GM12878 (cell line): Measurements from ENCODE around the gene CREB3L4. TPM values are rescaled to one million over a fixed set of nuclear protein-coding genes. Genes with fewer than 3 reads are reported as not detected.

Source experiments
- ATF7 ChIP-seq: fragments of 450-650 bp; IDR thresholded peaks from 2 replicates; pipeline ENCODE4 v1.6.1; 2016; ENCODE audit warnings: low read depth, mild to moderate bottlenecking
- CBFB ChIP-seq: IDR thresholded peaks from 2 replicates; pipeline ENCODE4 v1.6.1; 2016; ENCODE audit warnings: antibody characterized with exemption, low read depth
- CEBPB ChIP-seq, 2 experiments: fragments of 150-350 bp in 1 of 2; IDR thresholded peaks; 2 replicates each; pipeline ENCODE4 v1.6.1; 2012 to 2014; ENCODE audit warnings: low read depth in 2 of 2, low read length in 2 of 2, borderline replicate concordance in 1 of 2, inconsistent platforms in 1 of 2
- EED ChIP-seq: sonication (generic); IDR thresholded peaks from 2 replicates; pipeline ENCODE4 v1.6.1; 2016; ENCODE audit warnings: antibody characterized with exemption, low read depth
- ETV6 ChIP-seq, 2 experiments: fragments of 450-650 bp in 1 of 2; IDR thresholded peaks in 1 of 2; conservative IDR thresholded peaks in 1 of 2; 2 replicates each; pipeline ENCODE4 v1.6.1; 2014; ENCODE audit warnings: antibody characterized with exemption in 1 of 2, borderline replicate concordance in 1 of 2, low read depth in 1 of 2, mild to moderate bottlenecking in 1 of 2, moderate library complexity in 1 of 2
- FOS ChIP-seq: IDR thresholded peaks from 3 replicates; pipeline ENCODE4 v1.6.1; 2011; ENCODE audit warnings: borderline replicate concordance; ENCODE audit not compliant: insufficient read length; ENCODE audit errors: extremely low read depth
- IKZF1 ChIP-seq: fragments of 450-650 bp; conservative IDR thresholded peaks from 2 replicates; pipeline ENCODE4 v1.6.1; 2017; ENCODE audit warnings: antibody characterized with exemption, mild to moderate bottlenecking
- KLF5 ChIP-seq: fragments of 450-650 bp; IDR thresholded peaks from 2 replicates; pipeline ENCODE4 v1.6.1; 2014; ENCODE audit warnings: mild to moderate bottlenecking; ENCODE audit not compliant: partially characterized antibody
- LARP7 ChIP-seq: fragments of 450-650 bp; IDR thresholded peaks from 2 replicates; pipeline ENCODE4 v1.6.1; 2017; ENCODE audit warnings: mild to moderate bottlenecking
- MEF2B ChIP-seq: fragments of 450-650 bp; IDR thresholded peaks from 2 replicates; pipeline ENCODE4 v1.6.1; 2018; ENCODE audit warnings: mild to moderate bottlenecking, moderate library complexity; ENCODE audit not compliant: partially characterized antibody, poor library complexity, severe bottlenecking
- MTA2 ChIP-seq: fragments of 450-650 bp; IDR thresholded peaks from 2 replicates; pipeline ENCODE4 v1.6.1; 2016; ENCODE audit warnings: low read depth, mild to moderate bottlenecking, moderate library complexity
- NBN ChIP-seq: fragments of 450-650 bp; IDR thresholded peaks from 2 replicates; pipeline ENCODE4 v1.6.1; 2016
- POLR2A ChIP-seq: IDR thresholded peaks from 2 replicates; pipeline ENCODE4 v1.6.1; 2011; ENCODE audit warnings: low read depth, mild to moderate bottlenecking, low read length
- POLR2AphosphoS5 ChIP-seq: IDR thresholded peaks from 2 replicates; pipeline ENCODE4 v1.6.1; 2011; ENCODE audit warnings: mild to moderate bottlenecking, low read length, inconsistent platforms
- RAD51 ChIP-seq: fragments of 450-650 bp; IDR thresholded peaks from 2 replicates; pipeline ENCODE4 v1.6.1; 2016; ENCODE audit warnings: moderate library complexity, mild to moderate bottlenecking, inconsistent platforms
- RUNX3 ChIP-seq: IDR thresholded peaks from 2 replicates; pipeline ENCODE4 v1.6.1; 2012; ENCODE audit warnings: low read length, inconsistent platforms
- SMAD5 ChIP-seq: IDR thresholded peaks from 2 replicates; pipeline ENCODE4 v1.6.1; 2016; ENCODE audit warnings: antibody characterized with exemption, low read depth
- SMARCA5 ChIP-seq: fragments of 450-650 bp; IDR thresholded peaks from 2 replicates; pipeline ENCODE4 v1.6.1; 2017; ENCODE audit warnings: mild to moderate bottlenecking
- SREBF1 ChIP-seq: IDR thresholded peaks from 2 replicates; pipeline ENCODE4 v1.6.1; 2012; ENCODE audit warnings: mild to moderate bottlenecking, low read length
- SREBF2 ChIP-seq: IDR thresholded peaks from 2 replicates; pipeline ENCODE4 v1.6.1; 2012; ENCODE audit warnings: mild to moderate bottlenecking, low read length
- STAT1 ChIP-seq: fragments of 450-650 bp; conservative IDR thresholded peaks from 2 replicates; pipeline ENCODE4 v1.6.1; 2014; ENCODE audit warnings: antibody characterized with exemption, mild to moderate bottlenecking
- TARDBP ChIP-seq: IDR thresholded peaks from 2 replicates; pipeline ENCODE4 v1.6.1; 2016; ENCODE audit warnings: borderline replicate concordance
- TCF3 ChIP-seq: IDR thresholded peaks from 2 replicates; pipeline ENCODE4 v1.6.1; 2012; ENCODE audit warnings: low read depth, mild to moderate bottlenecking, low read length, borderline replicate concordance; ENCODE audit not compliant: insufficient read depth
- polyA plus RNA-seq, 11 experiments: library from polyadenylated mRNA; depleted of rRNA in 4 of 11; unstranded in 6 of 11; stranded (reverse) in 5 of 11; fragments of >200 nt; fragmentation: Nextera tagmentation in 4 of 11; fragmentation: Illumina TruSeq in 1 of 11; extraction: Ambion mirVana in 4 of 11; extraction: Trizol in 1 of 11; gene quantifications; 1 replicate in 1 of 11; 2 replicates in 10 of 11; pipeline versions ENCODE4 v1.2.1 to v1.2.3, GENCODE V29; 2011 to 2016; ENCODE audit warnings: inconsistent platforms in 2 of 11, missing spikeins in 2 of 11, low read depth in 1 of 11
- total RNA-seq, 4 experiments: library from RNA; depleted of rRNA in 3 of 4; stranded (reverse); fragments of >200 nt in 3 of 4; fragmentation: Illumina TruSeq in 1 of 4; extraction: Trizol in 1 of 4; gene quantifications; 2 replicates each; pipeline versions ENCODE4 v1.2.1 to v1.2.3, GENCODE V29; 2013 to 2021
- TF ChIP-seq, protein P1 (sequence below): fragments of 450-650 bp; IDR thresholded peaks from 2 replicates; pipeline ENCODE4 v1.6.1; 2017; ENCODE audit warnings: mild to moderate bottlenecking
- TF ChIP-seq, protein P2 (sequence below): fragments of 450-650 bp; IDR thresholded peaks from 2 replicates; pipeline ENCODE4 v1.6.1; 2016; ENCODE audit warnings: mild to moderate bottlenecking
- TF ChIP-seq, protein P3 (sequence below): fragments of 450-650 bp; conservative IDR thresholded peaks from 2 replicates; pipeline ENCODE4 v1.6.1; 2017; ENCODE audit warnings: mild to moderate bottlenecking, moderate library complexity
- TF ChIP-seq, protein P4 (sequence below): fragments of 450-650 bp; IDR thresholded peaks from 2 replicates; pipeline ENCODE4 v1.6.1; 2014; ENCODE audit warnings: mild to moderate bottlenecking

The CREB3L4 gene
- total and polyA plus RNA-seq, 10 of the 15 experiments (the other 5 are each of a cell fraction or from before 2014, with no cell fraction given): 9.7 to 14.0 (median 12.1) TPM

DNA sequence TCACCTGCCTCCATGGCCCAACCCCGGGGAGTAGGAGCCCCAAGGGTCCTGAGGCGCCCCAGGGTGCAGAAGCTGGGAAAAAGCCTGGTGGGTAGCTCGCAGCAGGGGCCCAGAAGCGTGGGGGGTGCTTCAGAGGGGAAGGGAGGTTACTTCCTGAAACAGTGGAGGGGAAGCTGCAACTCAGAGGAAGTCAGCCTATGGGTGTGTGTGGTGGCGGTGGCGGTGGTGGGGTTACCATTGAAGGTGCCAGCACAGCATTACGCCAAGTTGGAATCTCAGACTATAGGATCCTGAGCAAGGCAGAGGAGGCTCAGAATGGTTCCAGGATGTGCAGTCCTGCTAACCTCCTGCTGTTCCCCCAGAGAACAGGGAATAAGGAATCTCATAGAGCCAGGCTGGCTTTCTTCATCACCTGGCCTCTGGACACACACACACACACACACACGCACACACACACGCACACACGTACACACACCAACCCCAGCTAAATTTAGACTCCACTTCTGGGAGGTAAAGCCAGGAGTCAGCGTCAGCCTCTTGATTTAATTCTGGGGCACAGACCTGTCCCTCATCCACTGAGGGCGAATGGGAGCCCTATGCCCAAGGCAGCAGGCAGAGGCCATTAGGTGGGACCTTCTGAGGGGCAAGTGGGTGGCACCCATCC, 22.4 kb upstream of the CREB3L4 start (continued):
- TF ChIP-seq, protein P1, sequence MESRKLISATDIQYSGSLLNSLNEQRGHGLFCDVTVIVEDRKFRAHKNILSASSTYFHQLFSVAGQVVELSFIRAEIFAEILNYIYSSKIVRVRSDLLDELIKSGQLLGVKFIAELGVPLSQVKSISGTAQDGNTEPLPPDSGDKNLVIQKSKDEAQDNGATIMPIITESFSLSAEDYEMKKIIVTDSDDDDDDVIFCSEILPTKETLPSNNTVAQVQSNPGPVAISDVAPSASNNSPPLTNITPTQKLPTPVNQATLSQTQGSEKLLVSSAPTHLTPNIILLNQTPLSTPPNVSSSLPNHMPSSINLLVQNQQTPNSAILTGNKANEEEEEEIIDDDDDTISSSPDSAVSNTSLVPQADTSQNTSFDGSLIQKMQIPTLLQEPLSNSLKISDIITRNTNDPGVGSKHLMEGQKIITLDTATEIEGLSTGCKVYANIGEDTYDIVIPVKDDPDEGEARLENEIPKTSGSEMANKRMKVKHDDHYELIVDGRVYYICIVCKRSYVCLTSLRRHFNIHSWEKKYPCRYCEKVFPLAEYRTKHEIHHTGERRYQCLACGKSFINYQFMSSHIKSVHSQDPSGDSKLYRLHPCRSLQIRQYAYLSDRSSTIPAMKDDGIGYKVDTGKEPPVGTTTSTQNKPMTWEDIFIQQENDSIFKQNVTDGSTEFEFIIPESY: no peak
- TF ChIP-seq KLF5 (no peak), NBN (peak; percentile 84; the same call in 1 of the 2 replicates), STAT1 (no peak), RAD51 (no peak), POLR2A (peak; percentile 59; the same call in 1 of the 2 replicates), CBFB (0 out of 2 replicates have a peak, but pooled peaks have one; percentile 14), SREBF2 (no peak), ATF7 (no peak), ETV6 (conservative IDR thresholded peaks at IDR 0.05 in 1 of 2, IDR thresholded peaks at IDR 0.05 in 1 of 2; ENCODE audit: borderline replicate concordance in 1 of 2, low read depth in 1 of 2) (peak in 1 of 2 experiments; percentile 88; a peak in 2 of 4 replicates), MTA2 (peak; percentile 32; the same call in 1 of the 2 replicates), SREBF1 (no peak), CEBPB (IDR thresholded peaks at IDR 0.05; ENCODE audit: borderline replicate concordance in 1 of 2, low read depth in 2 of 2, low read length in 2 of 2) (no peak), TARDBP (no peak), IKZF1 (0 out of 2 replicates have a peak, but pooled peaks have one; percentile 5), SMARCA5 (peak; percentile 64; the same call in 1 of the 2 replicates), POLR2AphosphoS5 (no peak), FOS (no peak), SMAD5 (0 out of 2 replicates have a peak, but pooled peaks have one; percentile 49), MEF2B (no peak), TCF3 (no peak), RUNX3 (peak; percentile 35; the same call in 1 of the 2 replicates), EED (peak; percentile 12; the same call in 1 of the 2 replicates), LARP7 (no peak)
- TF ChIP-seq, protein P2, sequence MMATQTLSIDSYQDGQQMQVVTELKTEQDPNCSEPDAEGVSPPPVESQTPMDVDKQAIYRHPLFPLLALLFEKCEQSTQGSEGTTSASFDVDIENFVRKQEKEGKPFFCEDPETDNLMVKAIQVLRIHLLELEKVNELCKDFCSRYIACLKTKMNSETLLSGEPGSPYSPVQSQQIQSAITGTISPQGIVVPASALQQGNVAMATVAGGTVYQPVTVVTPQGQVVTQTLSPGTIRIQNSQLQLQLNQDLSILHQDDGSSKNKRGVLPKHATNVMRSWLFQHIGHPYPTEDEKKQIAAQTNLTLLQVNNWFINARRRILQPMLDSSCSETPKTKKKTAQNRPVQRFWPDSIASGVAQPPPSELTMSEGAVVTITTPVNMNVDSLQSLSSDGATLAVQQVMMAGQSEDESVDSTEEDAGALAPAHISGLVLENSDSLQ: no peak
- TF ChIP-seq, protein P3, sequence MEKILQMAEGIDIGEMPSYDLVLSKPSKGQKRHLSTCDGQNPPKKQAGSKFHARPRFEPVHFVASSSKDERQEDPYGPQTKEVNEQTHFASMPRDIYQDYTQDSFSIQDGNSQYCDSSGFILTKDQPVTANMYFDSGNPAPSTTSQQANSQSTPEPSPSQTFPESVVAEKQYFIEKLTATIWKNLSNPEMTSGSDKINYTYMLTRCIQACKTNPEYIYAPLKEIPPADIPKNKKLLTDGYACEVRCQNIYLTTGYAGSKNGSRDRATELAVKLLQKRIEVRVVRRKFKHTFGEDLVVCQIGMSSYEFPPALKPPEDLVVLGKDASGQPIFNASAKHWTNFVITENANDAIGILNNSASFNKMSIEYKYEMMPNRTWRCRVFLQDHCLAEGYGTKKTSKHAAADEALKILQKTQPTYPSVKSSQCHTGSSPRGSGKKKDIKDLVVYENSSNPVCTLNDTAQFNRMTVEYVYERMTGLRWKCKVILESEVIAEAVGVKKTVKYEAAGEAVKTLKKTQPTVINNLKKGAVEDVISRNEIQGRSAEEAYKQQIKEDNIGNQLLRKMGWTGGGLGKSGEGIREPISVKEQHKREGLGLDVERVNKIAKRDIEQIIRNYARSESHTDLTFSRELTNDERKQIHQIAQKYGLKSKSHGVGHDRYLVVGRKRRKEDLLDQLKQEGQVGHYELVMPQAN: no peak
- TF ChIP-seq, protein P4, sequence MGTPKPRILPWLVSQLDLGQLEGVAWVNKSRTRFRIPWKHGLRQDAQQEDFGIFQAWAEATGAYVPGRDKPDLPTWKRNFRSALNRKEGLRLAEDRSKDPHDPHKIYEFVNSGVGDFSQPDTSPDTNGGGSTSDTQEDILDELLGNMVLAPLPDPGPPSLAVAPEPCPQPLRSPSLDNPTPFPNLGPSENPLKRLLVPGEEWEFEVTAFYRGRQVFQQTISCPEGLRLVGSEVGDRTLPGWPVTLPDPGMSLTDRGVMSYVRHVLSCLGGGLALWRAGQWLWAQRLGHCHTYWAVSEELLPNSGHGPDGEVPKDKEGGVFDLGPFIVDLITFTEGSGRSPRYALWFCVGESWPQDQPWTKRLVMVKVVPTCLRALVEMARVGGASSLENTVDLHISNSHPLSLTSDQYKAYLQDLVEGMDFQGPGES: no peak
- TF ChIP-seq, all 136 proteins: peak for 23
